Measurements from ENCODE around the gene MEPE. TPM values are rescaled to one million over a fixed set of nuclear protein-coding genes. Genes with fewer than 3 reads are reported as not detected.

The MEPE gene
- total and polyA plus RNA-seq, 4 donors = 0.07 TPM; not detected in 3

GRCh38 chr4:87823724-87824123 is 9.0 kb upstream of the MEPE start:
- TF ChIP-seq GABPA (IDR thresholded peaks at IDR 0.05 in 1 of 2, conservative IDR thresholded peaks at IDR 0.05 in 1 of 2) = no peak
- H3K9me3 ChIP-seq (ENCODE audit: control insufficient read depth in 4 of 4, low read length in 3 of 4) = no peaks in the 10 kb centered on the region
- no peaks in the 10 kb centered on the region for H3K4me1 ChIP-seq (ENCODE audit: control insufficient read depth in 4 of 4, insufficient read depth in 4 of 4, low read length in 3 of 4)
- no peaks in the 10 kb centered on the region for H3K36me3 ChIP-seq (ENCODE audit: control insufficient read depth in 4 of 4, insufficient read depth in 3 of 4, low read depth in 1 of 4, low read length in 3 of 4)
- H3K27ac ChIP-seq (ENCODE audit: low read depth in 1 of 2, low read length in 2 of 2) = no peak overlapping the region
- no peak overlapping the region for H3K4me3 ChIP-seq (ENCODE audit: low read depth in 1 of 3, low read length in 3 of 3)
- DNase-seq (ENCODE audit: low spot score) = no peak
- H3K9ac ChIP-seq (ENCODE audit: low read depth in 1 of 2, low read length in 2 of 2) = no peak overlapping the region
- 48% methylated on average over 1 of the region's 1 CpG for WGBS
- peaks cover 0 to 2% (median 0%) of the 10 kb centered on the region in 4 donors for H3K27me3 ChIP-seq (ENCODE audit: control insufficient read depth in 4 of 4, insufficient read depth in 4 of 4, low read length in 3 of 4)

- no peak overlapping the region for H3K9ac ChIP-seq (ENCODE audit: low read depth in 1 of 2, low read length in 2 of 2)
- no peaks in the 10 kb centered on the region for H3K4me1 ChIP-seq (ENCODE audit: control insufficient read depth in 4 of 4, insufficient read depth in 4 of 4, low read length in 3 of 4)
- no peaks in the 10 kb centered on the region for H3K9me3 ChIP-seq (ENCODE audit: control insufficient read depth in 4 of 4, low read length in 3 of 4)
- no peaks in the 10 kb centered on the region for H3K36me3 ChIP-seq (ENCODE audit: control insufficient read depth in 4 of 4, insufficient read depth in 3 of 4, low read depth in 1 of 4, low read length in 3 of 4)
- no peak for DNase-seq (ENCODE audit: low spot score)
- WGBS = 73% methylated on average over 1 of the region's 1 CpG
- H3K4me3 ChIP-seq (ENCODE audit: low read depth in 1 of 3, low read length in 3 of 3) = no peak overlapping the region
- peaks cover 0 to 2% (median 0%) of the 10 kb centered on the region in 4 donors for H3K27me3 ChIP-seq (ENCODE audit: control insufficient read depth in 4 of 4, insufficient read depth in 4 of 4, low read length in 3 of 4)
- H3K27ac ChIP-seq (ENCODE audit: low read depth in 1 of 2, low read length in 2 of 2) = no peak overlapping the region
- TF ChIP-seq GABPA (IDR thresholded peaks at IDR 0.05 in 1 of 2, conservative IDR thresholded peaks at IDR 0.05 in 1 of 2) = no peak
- no peak for TF ChIP-seq TAF1 (conservative IDR thresholded peaks at IDR 0.05)
- TF ChIP-seq, protein P1, sequence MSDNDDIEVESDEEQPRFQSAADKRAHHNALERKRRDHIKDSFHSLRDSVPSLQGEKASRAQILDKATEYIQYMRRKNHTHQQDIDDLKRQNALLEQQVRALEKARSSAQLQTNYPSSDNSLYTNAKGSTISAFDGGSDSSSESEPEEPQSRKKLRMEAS (IDR thresholded peaks at IDR 0.05) = no peak
- no peak for TF ChIP-seq YY1 (IDR thresholded peaks at IDR 0.05)
- TF ChIP-seq, protein P2, sequence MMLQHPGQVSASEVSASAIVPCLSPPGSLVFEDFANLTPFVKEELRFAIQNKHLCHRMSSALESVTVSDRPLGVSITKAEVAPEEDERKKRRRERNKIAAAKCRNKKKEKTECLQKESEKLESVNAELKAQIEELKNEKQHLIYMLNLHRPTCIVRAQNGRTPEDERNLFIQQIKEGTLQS (IDR thresholded peaks at IDR 0.05) = no peak
- no peak for TF ChIP-seq RAD21 (IDR thresholded peaks at IDR 0.05)
- TF ChIP-seq FOXA2 (IDR thresholded peaks at IDR 0.05) = no peak
- TF ChIP-seq NR2F2 (IDR thresholded peaks at IDR 0.05) = no peak
- TF ChIP-seq EGR1 (IDR thresholded peaks at IDR 0.05; ENCODE audit: low read depth in 2 of 2) = no peak
- TF ChIP-seq ZBTB33 (IDR thresholded peaks at IDR 0.05) = no peak
- no peak for TF ChIP-seq HNF4G (IDR thresholded peaks at IDR 0.05)
- no peak for TF ChIP-seq REST (IDR thresholded peaks at IDR 0.05)
- no peak for TF ChIP-seq HNF4A (conservative IDR thresholded peaks at IDR 0.05)
- TF ChIP-seq FOXA1 (IDR thresholded peaks at IDR 0.05) = no peak
- no peak for TF ChIP-seq CTCF (IDR thresholded peaks at IDR 0.05; ENCODE audit: low read depth, low read length, missing input control)
These were observed 8.4 kb upstream of the MEPE start for GRCh38 chr4:87824352-87824751.
